ENCODE data around the gene RTN4R.
"Not testable (repeated sequence)": the region's sequence is repeated elsewhere in the genome, so short reads cannot be mapped to it uniquely, and the experiment has no call there.

- TF ChIP-seq, protein P1, sequence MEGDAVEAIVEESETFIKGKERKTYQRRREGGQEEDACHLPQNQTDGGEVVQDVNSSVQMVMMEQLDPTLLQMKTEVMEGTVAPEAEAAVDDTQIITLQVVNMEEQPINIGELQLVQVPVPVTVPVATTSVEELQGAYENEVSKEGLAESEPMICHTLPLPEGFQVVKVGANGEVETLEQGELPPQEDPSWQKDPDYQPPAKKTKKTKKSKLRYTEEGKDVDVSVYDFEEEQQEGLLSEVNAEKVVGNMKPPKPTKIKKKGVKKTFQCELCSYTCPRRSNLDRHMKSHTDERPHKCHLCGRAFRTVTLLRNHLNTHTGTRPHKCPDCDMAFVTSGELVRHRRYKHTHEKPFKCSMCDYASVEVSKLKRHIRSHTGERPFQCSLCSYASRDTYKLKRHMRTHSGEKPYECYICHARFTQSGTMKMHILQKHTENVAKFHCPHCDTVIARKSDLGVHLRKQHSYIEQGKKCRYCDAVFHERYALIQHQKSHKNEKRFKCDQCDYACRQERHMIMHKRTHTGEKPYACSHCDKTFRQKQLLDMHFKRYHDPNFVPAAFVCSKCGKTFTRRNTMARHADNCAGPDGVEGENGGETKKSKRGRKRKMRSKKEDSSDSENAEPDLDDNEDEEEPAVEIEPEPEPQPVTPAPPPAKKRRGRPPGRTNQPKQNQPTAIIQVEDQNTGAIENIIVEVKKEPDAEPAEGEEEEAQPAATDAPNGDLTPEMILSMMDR (IDR thresholded peaks at IDR 0.05): not testable (repeated sequence)
- not testable (repeated sequence) for TF ChIP-seq POLR2A, EP300, POLR2AphosphoS5 (IDR thresholded peaks at IDR 0.05)
These were observed 1.6 kb upstream of the RTN4R start for GRCh38 chr22:20269673-20270072.
